Endothelial cell (in vitro differentiated cells): ENCODE measurements around the gene SERTAD1. TPM values are rescaled to one million over a fixed set of nuclear protein-coding genes. Genes with fewer than 3 reads are reported as not detected.

ENCODE experiments used
- DNase-seq: peaks from one replicate; pipeline ENCODE4 v3.0.0; 2021; ENCODE audit warnings: low spot score
- H3K27ac Mint-ChIP-seq: one replicate; pipeline ENCODE4 v1.8.0; 2021; ENCODE audit warnings: mixed read lengths, inconsistent platforms; ENCODE audit not compliant: unreplicated experiment
- H3K27me3 Mint-ChIP-seq: one replicate; pipeline ENCODE4 v1.8.0; 2021; ENCODE audit warnings: mild to moderate bottlenecking, moderate library complexity, mixed read lengths, inconsistent platforms; ENCODE audit not compliant: unreplicated experiment
- H3K36me3 Mint-ChIP-seq: one replicate; pipeline ENCODE4 v1.8.0; 2021; ENCODE audit warnings: mild to moderate bottlenecking, low read depth, mixed read lengths, inconsistent platforms; ENCODE audit not compliant: unreplicated experiment
- H3K4me1 Mint-ChIP-seq: one replicate; pipeline ENCODE4 v1.8.0; 2021; ENCODE audit warnings: mild to moderate bottlenecking, mixed read lengths, inconsistent platforms; ENCODE audit not compliant: unreplicated experiment
- H3K4me3 Mint-ChIP-seq: one replicate; pipeline ENCODE4 v1.8.0; 2021; ENCODE audit warnings: mild to moderate bottlenecking, mixed read lengths, inconsistent platforms; ENCODE audit not compliant: unreplicated experiment
- H3K9me3 Mint-ChIP-seq: one replicate; pipeline ENCODE4 v1.8.0; 2021; ENCODE audit warnings: mixed read lengths, inconsistent platforms; ENCODE audit not compliant: unreplicated experiment
- total RNA-seq: library from RNA; stranded (reverse); fragmentation: NEBNext Ultra II Directional; extraction: Animal tissue kit (Norgen Biotek cat#: 25700); gene quantifications from one replicate; pipeline ENCODE4 v1.2.1, GENCODE V29; 2021; ENCODE audit not compliant: unreplicated experiment
- TF ChIP-seq, protein P1 (sequence below): fragments of 200-600 bp; sonication (generic); IDR thresholded peaks from one replicate; pipeline ENCODE4 v1.5.0; 2021; ENCODE audit warnings: antibody characterized with exemption; ENCODE audit not compliant: unreplicated experiment

Gene SERTAD1
- total RNA-seq, 1 donor from 2014 or later: 11.8 TPM

DNA sequence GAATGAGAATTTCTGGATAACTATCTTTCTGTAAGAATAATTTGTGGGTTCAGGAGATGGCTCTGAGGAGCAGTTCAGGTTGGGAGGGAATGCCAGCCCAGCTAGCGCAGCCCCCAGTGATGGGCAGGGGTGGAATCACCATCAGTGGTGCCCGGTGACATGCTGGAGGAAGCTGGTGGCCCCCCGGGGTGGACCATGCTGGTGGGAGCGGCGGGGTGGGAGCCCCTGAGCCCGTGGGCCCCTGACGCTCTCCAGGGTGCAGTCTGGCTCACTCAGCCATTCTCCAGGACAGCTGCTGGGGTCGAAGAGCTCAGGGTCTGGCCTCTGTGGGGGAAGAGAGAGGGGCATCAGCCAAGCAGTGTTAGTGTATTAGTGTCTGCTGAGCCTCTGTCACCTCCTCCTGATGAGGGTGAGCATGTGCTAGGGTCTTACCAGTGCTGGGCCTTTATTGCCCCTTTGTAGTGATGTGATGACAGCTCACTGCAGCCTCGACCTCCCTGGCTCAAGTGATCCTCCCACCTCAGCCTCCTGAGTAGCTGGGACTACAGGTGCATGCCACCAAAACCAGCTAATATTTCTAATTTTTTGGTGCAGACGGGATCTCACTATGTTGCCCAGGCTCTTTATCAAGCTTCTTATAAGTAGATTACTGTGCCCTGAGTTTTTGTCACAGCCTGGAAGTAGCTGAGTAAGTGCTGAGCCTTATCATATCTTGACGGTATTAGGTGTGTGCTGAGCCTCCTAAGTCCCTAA is 46.2 kb downstream of the SERTAD1 start:
- H3K4me1 Mint-ChIP-seq: peaks cover 13% of the 10 kb centered on the region

DNA sequence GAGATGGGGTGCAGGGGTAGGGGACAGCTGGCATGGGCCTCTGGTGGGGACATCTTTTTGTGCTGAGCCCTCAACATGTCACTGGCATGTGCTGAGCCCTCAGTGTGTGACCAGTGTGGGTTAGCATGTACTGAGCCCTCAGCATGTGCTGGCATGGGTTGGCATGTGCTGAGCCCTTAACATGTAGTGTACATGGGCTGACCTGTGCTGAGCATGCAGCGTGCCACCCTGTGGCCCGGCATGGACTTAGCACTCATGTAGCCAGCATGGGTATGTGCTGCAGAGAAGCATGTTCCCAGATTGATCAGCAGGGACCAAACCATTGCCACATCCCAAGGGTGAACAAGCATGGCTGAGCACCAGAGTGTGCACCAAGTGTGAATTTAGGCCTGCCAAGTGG is 47.3 kb downstream of the SERTAD1 start:
- no peak overlapping the region for H3K4me3 Mint-ChIP-seq
- peaks cover 19% of the 10 kb centered on the region for H3K36me3 Mint-ChIP-seq
- TF ChIP-seq, protein P1, sequence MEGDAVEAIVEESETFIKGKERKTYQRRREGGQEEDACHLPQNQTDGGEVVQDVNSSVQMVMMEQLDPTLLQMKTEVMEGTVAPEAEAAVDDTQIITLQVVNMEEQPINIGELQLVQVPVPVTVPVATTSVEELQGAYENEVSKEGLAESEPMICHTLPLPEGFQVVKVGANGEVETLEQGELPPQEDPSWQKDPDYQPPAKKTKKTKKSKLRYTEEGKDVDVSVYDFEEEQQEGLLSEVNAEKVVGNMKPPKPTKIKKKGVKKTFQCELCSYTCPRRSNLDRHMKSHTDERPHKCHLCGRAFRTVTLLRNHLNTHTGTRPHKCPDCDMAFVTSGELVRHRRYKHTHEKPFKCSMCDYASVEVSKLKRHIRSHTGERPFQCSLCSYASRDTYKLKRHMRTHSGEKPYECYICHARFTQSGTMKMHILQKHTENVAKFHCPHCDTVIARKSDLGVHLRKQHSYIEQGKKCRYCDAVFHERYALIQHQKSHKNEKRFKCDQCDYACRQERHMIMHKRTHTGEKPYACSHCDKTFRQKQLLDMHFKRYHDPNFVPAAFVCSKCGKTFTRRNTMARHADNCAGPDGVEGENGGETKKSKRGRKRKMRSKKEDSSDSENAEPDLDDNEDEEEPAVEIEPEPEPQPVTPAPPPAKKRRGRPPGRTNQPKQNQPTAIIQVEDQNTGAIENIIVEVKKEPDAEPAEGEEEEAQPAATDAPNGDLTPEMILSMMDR: no peak
- H3K27ac Mint-ChIP-seq: no peak overlapping the region
- no peak for DNase-seq
- H3K4me1 Mint-ChIP-seq: peaks cover 15% of the 10 kb centered on the region
- H3K9me3 Mint-ChIP-seq: no peaks in the 10 kb centered on the region
- peaks cover 14% of the 10 kb centered on the region for H3K27me3 Mint-ChIP-seq

More for the DNA sequence above, 46.2 kb downstream of the SERTAD1 start:
- Mint-ChIP-seq H3K36me3 (peaks cover 15% of the 10 kb centered on the region), H3K27ac (no peak overlapping the region), H3K4me3 (peak overlapping the region; percentile 76), H3K9me3 (no peaks in the 10 kb centered on the region), H3K27me3 (peaks cover 12% of the 10 kb centered on the region)
- TF ChIP-seq, protein P1: no peak
- no peak for DNase-seq

DNA sequence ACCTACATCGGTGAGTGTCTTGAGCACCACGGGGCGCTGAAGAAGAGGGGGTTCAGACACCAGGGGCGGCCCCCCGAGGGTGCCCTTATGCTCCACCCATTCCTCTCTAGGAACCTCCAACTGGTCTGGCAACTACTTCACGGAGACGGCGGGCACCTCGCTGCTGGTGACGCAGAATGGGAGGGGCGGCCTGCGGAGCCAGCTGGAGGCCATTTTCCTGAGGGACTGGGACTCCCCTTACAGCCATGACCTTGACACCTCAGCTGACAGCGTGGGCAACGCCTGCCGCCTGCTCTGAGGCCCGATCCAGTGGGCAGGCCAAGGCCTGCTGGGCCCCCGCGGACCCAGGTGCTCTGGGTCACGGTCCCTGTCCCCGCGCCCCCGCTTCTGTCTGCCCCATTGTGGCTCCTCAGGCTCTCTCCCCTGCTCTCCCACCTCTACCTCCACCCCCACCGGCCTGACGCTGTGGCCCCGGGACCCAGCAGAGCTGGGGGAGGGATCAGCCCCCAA is 47.9 kb downstream of the SERTAD1 start:
- DNase-seq: no peak

DNA sequence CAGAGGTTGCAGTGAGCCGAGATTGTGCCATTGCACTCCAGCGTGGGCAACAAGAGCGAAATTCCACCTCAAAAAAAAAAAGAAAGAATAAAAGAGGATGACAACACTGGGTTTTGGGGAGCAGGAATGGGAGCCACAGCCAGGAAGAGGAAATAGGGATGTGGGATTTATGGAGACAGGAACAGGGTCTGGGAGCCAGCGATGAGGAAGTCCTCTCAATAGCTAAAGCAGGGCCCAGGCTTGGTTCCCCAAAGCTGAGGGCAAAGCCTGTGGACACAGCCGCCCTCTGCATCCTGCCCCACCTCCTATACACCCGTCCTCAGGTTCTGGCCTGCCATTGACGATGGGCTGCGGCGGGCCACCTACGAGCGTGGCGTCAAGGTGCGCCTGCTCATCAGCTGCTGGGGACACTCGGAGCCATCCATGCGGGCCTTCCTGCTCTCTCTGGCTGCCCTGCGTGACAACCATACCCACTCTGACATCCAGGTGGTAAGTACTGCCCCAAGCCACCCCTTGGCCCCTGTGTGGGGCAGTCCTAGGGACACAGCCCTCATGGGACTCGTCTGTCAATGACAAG is 49.4 kb downstream of the SERTAD1 start:
- peaks cover 16% of the 10 kb centered on the region for H3K4me1 Mint-ChIP-seq
- H3K4me3 Mint-ChIP-seq: peak overlapping the region; percentile 51
- peak overlapping the region; percentile 80 for H3K27ac Mint-ChIP-seq
- TF ChIP-seq, protein P1: no peak
- no peak for DNase-seq
- H3K36me3 Mint-ChIP-seq: peaks cover 24% of the 10 kb centered on the region
- H3K27me3 Mint-ChIP-seq: peaks cover 13% of the 10 kb centered on the region
- no peaks in the 10 kb centered on the region for H3K9me3 Mint-ChIP-seq

More for the DNA sequence above, 47.9 kb downstream of the SERTAD1 start:
- H3K36me3 Mint-ChIP-seq: peaks cover 20% of the 10 kb centered on the region
- peak overlapping the region; percentile 59 for H3K4me3 Mint-ChIP-seq
- H3K27ac Mint-ChIP-seq: no peak overlapping the region
- peaks cover 14% of the 10 kb centered on the region for H3K27me3 Mint-ChIP-seq
- H3K4me1 Mint-ChIP-seq: peaks cover 15% of the 10 kb centered on the region
- no peaks in the 10 kb centered on the region for H3K9me3 Mint-ChIP-seq
- TF ChIP-seq, protein P1: no peak

DNA sequence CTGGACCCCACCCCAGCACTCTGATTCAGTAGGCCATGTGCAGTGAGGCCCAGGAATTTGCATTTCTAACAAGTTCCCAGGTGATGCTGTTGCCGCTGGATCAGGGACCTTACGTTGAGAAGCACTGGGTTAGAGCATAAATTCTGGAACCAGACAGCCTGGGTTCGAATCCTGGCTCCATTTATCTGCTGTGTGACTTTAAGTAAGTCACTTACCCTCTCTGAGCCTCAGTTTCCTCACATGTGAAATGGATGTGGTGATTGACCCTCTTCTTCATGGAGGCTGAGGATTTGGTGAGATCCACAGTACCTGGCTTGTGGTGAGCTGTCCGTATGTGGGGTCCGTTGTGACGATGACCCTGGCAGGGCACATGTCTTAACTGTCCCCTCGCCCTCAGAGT is 51.7 kb downstream of the SERTAD1 start:
- no peak overlapping the region for H3K4me3 Mint-ChIP-seq
- H3K4me1 Mint-ChIP-seq: peaks cover 26% of the 10 kb centered on the region
- H3K27me3 Mint-ChIP-seq: peaks cover 19% of the 10 kb centered on the region
- TF ChIP-seq, protein P1: no peak
- H3K9me3 Mint-ChIP-seq: no peaks in the 10 kb centered on the region
- peaks cover 30% of the 10 kb centered on the region for H3K36me3 Mint-ChIP-seq
- H3K27ac Mint-ChIP-seq: no peak overlapping the region
- no peak for DNase-seq
